NB4 (cell line): ENCODE data around the gene RGR.

ENCODE experiments used
- MYC ChIP-seq: IDR thresholded peaks from 2 replicates; pipeline ENCODE4 v1.6.1; 2011; ENCODE audit warnings: low read depth, low read length
- POLR2A ChIP-seq: IDR thresholded peaks from 2 replicates; pipeline ENCODE4 v1.6.1; 2011; ENCODE audit warnings: mild to moderate bottlenecking; ENCODE audit not compliant: insufficient read length; ENCODE audit errors: extremely low read depth
- TF ChIP-seq, protein P1 (sequence below): IDR thresholded peaks from one replicate; pipeline ENCODE4 v1.5.1; 2012; ENCODE audit warnings: low read depth, low read length

DNA sequence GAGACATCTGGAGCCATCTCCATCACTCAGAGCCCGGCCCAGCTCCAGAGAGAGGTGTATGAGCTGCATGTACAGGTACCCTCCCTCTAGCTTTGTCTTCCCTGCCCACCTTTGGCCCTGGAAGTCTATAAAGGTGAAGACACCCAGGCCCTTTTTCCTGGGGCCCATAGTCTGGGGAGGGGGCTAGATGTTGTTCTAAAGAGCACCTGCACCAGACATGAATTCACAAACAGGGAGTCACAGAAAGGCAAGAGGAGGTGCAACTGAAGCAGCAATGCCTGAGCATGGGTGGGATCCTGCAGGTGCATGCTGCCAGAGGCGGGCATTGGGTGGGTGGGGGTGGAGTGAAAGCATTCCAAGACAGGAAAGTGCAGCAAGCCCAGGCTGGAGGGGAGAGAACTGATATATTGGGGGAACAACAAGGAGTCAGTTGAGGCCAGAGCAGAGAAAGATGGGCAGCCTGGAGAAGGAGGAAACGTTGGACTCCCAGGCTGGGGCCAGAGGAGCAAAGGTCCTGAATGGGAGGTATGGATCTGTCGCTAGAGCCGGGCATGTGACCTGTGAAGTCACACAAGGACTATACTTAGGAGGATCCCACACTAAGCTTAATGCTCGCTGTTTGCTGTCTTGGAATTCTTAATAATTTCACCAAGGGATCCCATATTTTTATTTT, 38.9 kb upstream of the RGR start:
- TF ChIP-seq POLR2A (no peak), MYC (no peak)
- TF ChIP-seq, protein P1, sequence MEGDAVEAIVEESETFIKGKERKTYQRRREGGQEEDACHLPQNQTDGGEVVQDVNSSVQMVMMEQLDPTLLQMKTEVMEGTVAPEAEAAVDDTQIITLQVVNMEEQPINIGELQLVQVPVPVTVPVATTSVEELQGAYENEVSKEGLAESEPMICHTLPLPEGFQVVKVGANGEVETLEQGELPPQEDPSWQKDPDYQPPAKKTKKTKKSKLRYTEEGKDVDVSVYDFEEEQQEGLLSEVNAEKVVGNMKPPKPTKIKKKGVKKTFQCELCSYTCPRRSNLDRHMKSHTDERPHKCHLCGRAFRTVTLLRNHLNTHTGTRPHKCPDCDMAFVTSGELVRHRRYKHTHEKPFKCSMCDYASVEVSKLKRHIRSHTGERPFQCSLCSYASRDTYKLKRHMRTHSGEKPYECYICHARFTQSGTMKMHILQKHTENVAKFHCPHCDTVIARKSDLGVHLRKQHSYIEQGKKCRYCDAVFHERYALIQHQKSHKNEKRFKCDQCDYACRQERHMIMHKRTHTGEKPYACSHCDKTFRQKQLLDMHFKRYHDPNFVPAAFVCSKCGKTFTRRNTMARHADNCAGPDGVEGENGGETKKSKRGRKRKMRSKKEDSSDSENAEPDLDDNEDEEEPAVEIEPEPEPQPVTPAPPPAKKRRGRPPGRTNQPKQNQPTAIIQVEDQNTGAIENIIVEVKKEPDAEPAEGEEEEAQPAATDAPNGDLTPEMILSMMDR: no peak
